SK-N-SH (cell line): Measurements from ENCODE around the gene BTNL8. TPM values are rescaled to one million over a fixed set of nuclear protein-coding genes. Genes with fewer than 3 reads are reported as not detected.

Experiments
- CTCF ChIA-PET: fragments of 300-600, 350-600 bp; formaldehyde crosslinking; extraction: SDS; loops from one replicate; lab custom pipeline; 2021; lab: Yijun Ruan, JAX
- POLR2A ChIA-PET: fragments of 350-600 bp; sonication (Branson Sonifier 250); formaldehyde crosslinking; extraction: SDS; loops from one replicate; lab custom pipeline; 2020; ENCODE audit warnings: antibody characterized with exemption, inconsistent platforms; lab: Yijun Ruan, JAX
- DNase-seq: peaks from one replicate; pipeline ENCODE4 v3.0.0; 2012
- H2AFZ ChIP-seq: fragments of 200-600 bp; sonication (generic); 2 replicates; pipeline ENCODE4 v1.8.1; 2016; ENCODE audit warnings: antibody characterized with exemption, mild to moderate bottlenecking, low read depth
- H3F3A ChIP-seq: fragments of 200-600 bp; sonication (generic); replicated peaks from 2 replicates; pipeline ENCODE3; 2016; ENCODE audit warnings: antibody characterized with exemption, mild to moderate bottlenecking; ENCODE audit not compliant: insufficient read depth
- H3K27ac ChIP-seq, 2 experiments: fragments of 200-500 bp in 1 of 2; fragments of 200-600 bp in 1 of 2; sonication (Bioruptor generic) in 1 of 2; sonication (generic), shearing (Covaris generic) in 1 of 2; 2 replicates each; pipeline versions ENCODE4 v1.5.1 to v1.6.1; 2014 to 2016; ENCODE audit warnings: low read depth in 2 of 2, inconsistent platforms in 1 of 2, low read length in 1 of 2, mild to moderate bottlenecking in 1 of 2, mixed read lengths in 1 of 2
- H3K27me3 ChIP-seq: fragments of 200-600 bp; sonication (generic), shearing (Covaris generic); 2 replicates; pipeline ENCODE4 v1.6.1; 2016; ENCODE audit warnings: mixed run types; ENCODE audit not compliant: insufficient read depth
- H3K36me3 ChIP-seq, 2 experiments: fragments of 200-500 bp in 1 of 2; fragments of 200-600 bp in 1 of 2; sonication (Bioruptor generic) in 1 of 2; sonication (generic) in 1 of 2; replicated peaks in 1 of 2; 2 replicates each; pipeline versions ENCODE3 to v1.5.1; 2014 to 2016; ENCODE audit warnings: low read length in 1 of 2, mild to moderate bottlenecking in 1 of 2; ENCODE audit not compliant: insufficient read depth in 2 of 2, control insufficient read depth in 1 of 2
- H3K4me1 ChIP-seq, 2 experiments: fragments of 200-500 bp in 1 of 2; fragments of 200-600 bp in 1 of 2; sonication (Bioruptor generic) in 1 of 2; sonication (generic), shearing (Covaris generic) in 1 of 2; 2 replicates each; pipeline versions ENCODE4 v1.5.1 to v1.6.1; 2014 to 2016; ENCODE audit warnings: low read depth in 1 of 2, low read length in 1 of 2, mixed run types in 1 of 2; ENCODE audit not compliant: insufficient read depth in 2 of 2, control insufficient read depth in 1 of 2
- H3K4me2 ChIP-seq: fragments of 200-600 bp; sonication (generic), shearing (Covaris generic); 2 replicates; pipeline ENCODE4 v1.6.1; 2017; ENCODE audit warnings: mixed run types
- H3K4me3 ChIP-seq, 2 experiments: fragments of 200-500 bp in 1 of 2; fragments of 200-600 bp in 1 of 2; sonication (Bioruptor generic) in 1 of 2; sonication (generic), shearing (Covaris generic) in 1 of 2; 2 replicates each; pipeline versions ENCODE4 v1.5.1 to v1.8.1; 2014 to 2016; ENCODE audit warnings: low read depth in 2 of 2, inconsistent platforms in 1 of 2, low read length in 1 of 2, mild to moderate bottlenecking in 1 of 2, mixed read lengths in 1 of 2, moderate library complexity in 1 of 2
- H3K79me2 ChIP-seq: fragments of 200-600 bp; sonication (generic); 2 replicates; pipeline ENCODE4 v1.8.1; 2017; ENCODE audit warnings: mild to moderate bottlenecking; ENCODE audit not compliant: insufficient read depth
- H3K9ac ChIP-seq: fragments of 200-600 bp; sonication (generic); 2 replicates; pipeline ENCODE4 v1.6.1; 2017; ENCODE audit warnings: mixed run types
- H3K9me2 ChIP-seq: fragments of 200-600 bp; sonication (generic); 2 replicates; pipeline ENCODE4 v1.6.1; 2017; ENCODE audit warnings: mixed run types
- H3K9me3 ChIP-seq: fragments of 200-600 bp; sonication (generic); 2 replicates; pipeline ENCODE4 v1.6.1; 2017; ENCODE audit warnings: mixed run types, mild to moderate bottlenecking, moderate library complexity
- H4K20me1 ChIP-seq: fragments of 200-600 bp; sonication (generic); 2 replicates; pipeline ENCODE4 v1.6.1; 2017; ENCODE audit warnings: mild to moderate bottlenecking, mixed run types; ENCODE audit not compliant: insufficient read depth
- FOXJ3 ChIP-seq: sonication (generic); formaldehyde crosslinking; IDR thresholded peaks from 2 replicates; pipeline ENCODE4 v1.5.1; 2020; ENCODE audit warnings: mild to moderate bottlenecking, missing genetic modification reagents
- GABPA ChIP-seq: IDR thresholded peaks from 2 replicates; pipeline ENCODE4 v1.4.0; 2012; ENCODE audit warnings: low read depth, mild to moderate bottlenecking
- JUND ChIP-seq: IDR thresholded peaks from 2 replicates; pipeline ENCODE4 v1.4.0; 2012
- RFX5 ChIP-seq: IDR thresholded peaks from 2 replicates; pipeline ENCODE4 v1.6.1; 2012; ENCODE audit warnings: mild to moderate bottlenecking, improper control_type of control experiment, low read length
- TAF1 ChIP-seq: IDR thresholded peaks from 2 replicates; pipeline ENCODE4 v1.6.1; 2012; ENCODE audit warnings: low read depth, mild to moderate bottlenecking, low read length, moderate library complexity, borderline replicate concordance
- TCF12 ChIP-seq: IDR thresholded peaks from 2 replicates; pipeline ENCODE4 v1.4.0; 2012
- WGBS: methylation state at CpG from one replicate; pipeline ENCODE4 v1.1.6; 2017; ENCODE audit warnings: low lambda C conversion rate; 5-methylcytosine and 5-hydroxymethylcytosine counted together
- polyA plus RNA-seq, 3 experiments: library from polyadenylated mRNA; depleted of rRNA; stranded (reverse); fragments of >200 nt; gene quantifications; 2 replicates each; pipeline ENCODE4 v1.2.3, GENCODE V29; 2012
- TF ChIP-seq, protein P1 (sequence below): fragments of 200-600 bp; sonication (generic); IDR thresholded peaks from 2 replicates; pipeline ENCODE4 v1.6.1; 2017; ENCODE audit warnings: antibody characterized with exemption, mild to moderate bottlenecking, moderate library complexity
- TF ChIP-seq, protein P2 (sequence below): IDR thresholded peaks from 2 replicates; pipeline ENCODE4; 2012
- TF ChIP-seq, protein P3 (sequence below): fragments of 150-350 bp; IDR thresholded peaks from 2 replicates; pipeline ENCODE4 v1.6.1; 2017; ENCODE audit warnings: antibody characterized with exemption, low read length, low read depth, borderline replicate concordance
- TF ChIP-seq, protein P4 (sequence below): IDR thresholded peaks from 2 replicates; pipeline ENCODE4 v1.6.1; 2012; ENCODE audit warnings: mild to moderate bottlenecking, low read depth, low read length, moderate library complexity
- TF ChIP-seq, protein P5 (sequence below): IDR thresholded peaks from 2 replicates; pipeline ENCODE4 v1.4.0; 2012; ENCODE audit warnings: low read depth, borderline replicate concordance
- TF ChIP-seq, protein P6 (sequence below): fragments of 150-350 bp; IDR thresholded peaks from 2 replicates; pipeline ENCODE4 v1.6.1; 2016; ENCODE audit warnings: mild to moderate bottlenecking, low read depth, low read length

Gene BTNL8
- polyA plus RNA-seq, 1 of the 3 experiments (the other 2 are of a cell fraction), result not detected

DNA sequence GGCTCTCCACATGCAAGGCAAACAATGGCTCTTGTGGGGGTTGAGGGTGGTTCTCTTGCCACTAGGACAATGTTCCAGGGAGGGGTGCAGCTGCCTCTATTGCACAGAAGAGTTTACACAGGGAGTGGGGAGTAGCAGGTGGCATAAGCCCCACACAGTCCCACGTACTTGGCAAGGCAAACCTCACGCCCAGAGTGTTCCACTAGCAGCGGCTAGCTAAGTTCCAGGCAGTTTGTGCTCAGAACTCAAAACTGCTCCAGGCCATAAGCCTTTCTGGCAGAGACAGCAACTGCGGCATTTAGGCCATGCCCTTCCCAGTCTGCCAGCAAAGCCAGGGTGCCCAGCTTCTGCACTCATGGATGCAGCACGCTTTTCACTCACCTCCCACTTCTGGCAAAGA lies 60.7 kb downstream of the BTNL8 start (continued):
- TF ChIP-seq, protein P1, sequence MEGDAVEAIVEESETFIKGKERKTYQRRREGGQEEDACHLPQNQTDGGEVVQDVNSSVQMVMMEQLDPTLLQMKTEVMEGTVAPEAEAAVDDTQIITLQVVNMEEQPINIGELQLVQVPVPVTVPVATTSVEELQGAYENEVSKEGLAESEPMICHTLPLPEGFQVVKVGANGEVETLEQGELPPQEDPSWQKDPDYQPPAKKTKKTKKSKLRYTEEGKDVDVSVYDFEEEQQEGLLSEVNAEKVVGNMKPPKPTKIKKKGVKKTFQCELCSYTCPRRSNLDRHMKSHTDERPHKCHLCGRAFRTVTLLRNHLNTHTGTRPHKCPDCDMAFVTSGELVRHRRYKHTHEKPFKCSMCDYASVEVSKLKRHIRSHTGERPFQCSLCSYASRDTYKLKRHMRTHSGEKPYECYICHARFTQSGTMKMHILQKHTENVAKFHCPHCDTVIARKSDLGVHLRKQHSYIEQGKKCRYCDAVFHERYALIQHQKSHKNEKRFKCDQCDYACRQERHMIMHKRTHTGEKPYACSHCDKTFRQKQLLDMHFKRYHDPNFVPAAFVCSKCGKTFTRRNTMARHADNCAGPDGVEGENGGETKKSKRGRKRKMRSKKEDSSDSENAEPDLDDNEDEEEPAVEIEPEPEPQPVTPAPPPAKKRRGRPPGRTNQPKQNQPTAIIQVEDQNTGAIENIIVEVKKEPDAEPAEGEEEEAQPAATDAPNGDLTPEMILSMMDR, result no peak
- TF ChIP-seq, all 33 proteins: peak for 0

DNA sequence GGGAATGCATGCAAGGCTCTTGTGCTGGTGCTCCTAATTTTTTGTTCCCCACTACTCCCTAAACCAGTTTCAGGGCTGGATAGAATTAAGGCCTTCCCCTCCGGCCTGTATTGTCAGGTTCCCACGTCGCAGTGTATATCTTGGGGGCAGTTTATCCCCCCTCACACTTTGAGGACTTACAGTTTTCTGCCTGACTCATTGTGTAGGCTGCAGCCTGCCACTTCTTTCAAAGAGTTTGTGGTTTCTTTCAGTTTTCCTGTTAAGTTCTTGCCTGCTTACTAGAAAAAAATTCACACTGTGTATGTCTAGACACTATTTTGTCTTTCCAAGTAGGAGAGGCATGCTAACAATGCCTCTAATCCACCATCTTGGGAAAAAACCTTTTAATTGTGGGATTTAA lies 61.2 kb downstream of the BTNL8 start:
- Histone ChIP-seq H3K36me3 (no peaks in the 10 kb centered on the region), H3K27me3 (no peaks in the 10 kb centered on the region), H4K20me1 (no peaks in the 10 kb centered on the region), H3K27ac (no peak overlapping the region), H3K4me3 (no peak overlapping the region), H3K79me2 (no peaks in the 10 kb centered on the region), H3K4me1 (no peaks in the 10 kb centered on the region), H3K9ac (no peak overlapping the region), H3K9me2 (no peaks in the 10 kb centered on the region), H3K9me3 (no peaks in the 10 kb centered on the region), H3K4me2 (no peak overlapping the region), H3F3A (no peaks in the 10 kb centered on the region), H2AFZ (no peak overlapping the region)
- 0% methylated on average over 2 of the region's 3 CpGs for WGBS
- CTCF ChIA-PET, result no interaction called here
- TF ChIP-seq, protein P2, sequence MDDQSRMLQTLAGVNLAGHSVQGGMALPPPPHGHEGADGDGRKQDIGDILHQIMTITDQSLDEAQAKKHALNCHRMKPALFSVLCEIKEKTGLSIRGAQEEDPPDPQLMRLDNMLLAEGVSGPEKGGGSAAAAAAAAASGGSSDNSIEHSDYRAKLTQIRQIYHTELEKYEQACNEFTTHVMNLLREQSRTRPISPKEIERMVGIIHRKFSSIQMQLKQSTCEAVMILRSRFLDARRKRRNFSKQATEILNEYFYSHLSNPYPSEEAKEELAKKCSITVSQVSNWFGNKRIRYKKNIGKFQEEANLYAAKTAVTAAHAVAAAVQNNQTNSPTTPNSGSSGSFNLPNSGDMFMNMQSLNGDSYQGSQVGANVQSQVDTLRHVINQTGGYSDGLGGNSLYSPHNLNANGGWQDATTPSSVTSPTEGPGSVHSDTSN, result no peak
- no peak for TF ChIP-seq TCF12
- TF ChIP-seq, protein P3, sequence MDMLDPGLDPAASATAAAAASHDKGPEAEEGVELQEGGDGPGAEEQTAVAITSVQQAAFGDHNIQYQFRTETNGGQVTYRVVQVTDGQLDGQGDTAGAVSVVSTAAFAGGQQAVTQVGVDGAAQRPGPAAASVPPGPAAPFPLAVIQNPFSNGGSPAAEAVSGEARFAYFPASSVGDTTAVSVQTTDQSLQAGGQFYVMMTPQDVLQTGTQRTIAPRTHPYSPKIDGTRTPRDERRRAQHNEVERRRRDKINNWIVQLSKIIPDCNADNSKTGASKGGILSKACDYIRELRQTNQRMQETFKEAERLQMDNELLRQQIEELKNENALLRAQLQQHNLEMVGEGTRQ, result no peak
- no peak for TF ChIP-seq RFX5
- POLR2A ChIA-PET, result no interaction called here
- no peak for DNase-seq

DNA sequence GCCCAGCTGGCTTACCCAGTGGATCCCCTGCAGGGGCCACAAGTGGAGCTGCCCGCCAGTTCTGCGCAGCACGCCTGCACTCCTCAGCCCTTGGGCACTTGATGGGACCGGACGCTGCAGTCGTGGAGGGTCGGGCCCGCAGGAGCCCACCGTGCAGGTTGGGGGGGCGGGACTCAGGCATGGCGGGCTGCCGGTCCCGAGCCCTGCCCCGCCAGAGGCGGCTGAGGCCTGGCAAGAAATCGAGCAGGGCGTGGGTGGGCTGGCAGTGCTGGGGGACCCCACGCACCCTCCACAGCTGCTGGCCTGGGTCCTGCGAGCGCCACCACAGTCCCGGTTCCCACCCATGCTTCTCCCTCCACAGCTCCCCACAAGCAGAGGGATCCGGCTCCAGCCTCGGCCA lies 70.4 kb downstream of the BTNL8 start:
- Histone ChIP-seq H3K4me2 (no peak overlapping the region), H4K20me1 (no peaks in the 10 kb centered on the region), H3K79me2 (no peaks in the 10 kb centered on the region), H3K36me3 (no peaks in the 10 kb centered on the region), H3K27ac (no peak overlapping the region), H3K4me1 (no peaks in the 10 kb centered on the region), H3K9ac (no peak overlapping the region), H2AFZ (no peak overlapping the region), H3K27me3 (no peaks in the 10 kb centered on the region), H3F3A (no peaks in the 10 kb centered on the region), H3K4me3 (no peak overlapping the region), H3K9me3 (no peaks in the 10 kb centered on the region), H3K9me2 (no peaks in the 10 kb centered on the region)
- ChIA-PET POLR2A (no interaction called here), CTCF (no interaction called here)
- WGBS, result 40% methylated on average over 3 of the region's 23 CpGs
- no peak for DNase-seq
- TF ChIP-seq, protein P3, result no peak
- TF ChIP-seq JUND, result no peak
- TF ChIP-seq TAF1, result no peak
- TF ChIP-seq, protein P1, result no peak
- TF ChIP-seq GABPA, result no peak
- TF ChIP-seq, protein P4, sequence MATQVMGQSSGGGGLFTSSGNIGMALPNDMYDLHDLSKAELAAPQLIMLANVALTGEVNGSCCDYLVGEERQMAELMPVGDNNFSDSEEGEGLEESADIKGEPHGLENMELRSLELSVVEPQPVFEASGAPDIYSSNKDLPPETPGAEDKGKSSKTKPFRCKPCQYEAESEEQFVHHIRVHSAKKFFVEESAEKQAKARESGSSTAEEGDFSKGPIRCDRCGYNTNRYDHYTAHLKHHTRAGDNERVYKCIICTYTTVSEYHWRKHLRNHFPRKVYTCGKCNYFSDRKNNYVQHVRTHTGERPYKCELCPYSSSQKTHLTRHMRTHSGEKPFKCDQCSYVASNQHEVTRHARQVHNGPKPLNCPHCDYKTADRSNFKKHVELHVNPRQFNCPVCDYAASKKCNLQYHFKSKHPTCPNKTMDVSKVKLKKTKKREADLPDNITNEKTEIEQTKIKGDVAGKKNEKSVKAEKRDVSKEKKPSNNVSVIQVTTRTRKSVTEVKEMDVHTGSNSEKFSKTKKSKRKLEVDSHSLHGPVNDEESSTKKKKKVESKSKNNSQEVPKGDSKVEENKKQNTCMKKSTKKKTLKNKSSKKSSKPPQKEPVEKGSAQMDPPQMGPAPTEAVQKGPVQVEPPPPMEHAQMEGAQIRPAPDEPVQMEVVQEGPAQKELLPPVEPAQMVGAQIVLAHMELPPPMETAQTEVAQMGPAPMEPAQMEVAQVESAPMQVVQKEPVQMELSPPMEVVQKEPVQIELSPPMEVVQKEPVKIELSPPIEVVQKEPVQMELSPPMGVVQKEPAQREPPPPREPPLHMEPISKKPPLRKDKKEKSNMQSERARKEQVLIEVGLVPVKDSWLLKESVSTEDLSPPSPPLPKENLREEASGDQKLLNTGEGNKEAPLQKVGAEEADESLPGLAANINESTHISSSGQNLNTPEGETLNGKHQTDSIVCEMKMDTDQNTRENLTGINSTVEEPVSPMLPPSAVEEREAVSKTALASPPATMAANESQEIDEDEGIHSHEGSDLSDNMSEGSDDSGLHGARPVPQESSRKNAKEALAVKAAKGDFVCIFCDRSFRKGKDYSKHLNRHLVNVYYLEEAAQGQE, result no peak
- TF ChIP-seq, protein P5, sequence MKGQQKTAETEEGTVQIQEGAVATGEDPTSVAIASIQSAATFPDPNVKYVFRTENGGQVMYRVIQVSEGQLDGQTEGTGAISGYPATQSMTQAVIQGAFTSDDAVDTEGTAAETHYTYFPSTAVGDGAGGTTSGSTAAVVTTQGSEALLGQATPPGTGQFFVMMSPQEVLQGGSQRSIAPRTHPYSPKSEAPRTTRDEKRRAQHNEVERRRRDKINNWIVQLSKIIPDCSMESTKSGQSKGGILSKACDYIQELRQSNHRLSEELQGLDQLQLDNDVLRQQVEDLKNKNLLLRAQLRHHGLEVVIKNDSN, result no peak
- no peak for TF ChIP-seq FOXJ3 (CRISPR knock-in tag)
- TF ChIP-seq, protein P6, sequence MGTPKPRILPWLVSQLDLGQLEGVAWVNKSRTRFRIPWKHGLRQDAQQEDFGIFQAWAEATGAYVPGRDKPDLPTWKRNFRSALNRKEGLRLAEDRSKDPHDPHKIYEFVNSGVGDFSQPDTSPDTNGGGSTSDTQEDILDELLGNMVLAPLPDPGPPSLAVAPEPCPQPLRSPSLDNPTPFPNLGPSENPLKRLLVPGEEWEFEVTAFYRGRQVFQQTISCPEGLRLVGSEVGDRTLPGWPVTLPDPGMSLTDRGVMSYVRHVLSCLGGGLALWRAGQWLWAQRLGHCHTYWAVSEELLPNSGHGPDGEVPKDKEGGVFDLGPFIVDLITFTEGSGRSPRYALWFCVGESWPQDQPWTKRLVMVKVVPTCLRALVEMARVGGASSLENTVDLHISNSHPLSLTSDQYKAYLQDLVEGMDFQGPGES, result no peak
